HG03039 (cell line): Measurements from ENCODE around the gene EPB41L4A.
"Not testable (repeated sequence)": the region's sequence is repeated elsewhere in the genome, so short reads cannot be mapped to it uniquely, and the experiment has no call there.

ENCODE experiments used
- ATAC-seq: cut with Tn5 transposase; IDR thresholded peaks from one replicate; pipeline ENCODE4 v1.9.1; 2021; ENCODE audit warnings: mild to moderate bottlenecking, moderate library complexity; ENCODE audit not compliant: unreplicated experiment

Gene EPB41L4A

DNA sequence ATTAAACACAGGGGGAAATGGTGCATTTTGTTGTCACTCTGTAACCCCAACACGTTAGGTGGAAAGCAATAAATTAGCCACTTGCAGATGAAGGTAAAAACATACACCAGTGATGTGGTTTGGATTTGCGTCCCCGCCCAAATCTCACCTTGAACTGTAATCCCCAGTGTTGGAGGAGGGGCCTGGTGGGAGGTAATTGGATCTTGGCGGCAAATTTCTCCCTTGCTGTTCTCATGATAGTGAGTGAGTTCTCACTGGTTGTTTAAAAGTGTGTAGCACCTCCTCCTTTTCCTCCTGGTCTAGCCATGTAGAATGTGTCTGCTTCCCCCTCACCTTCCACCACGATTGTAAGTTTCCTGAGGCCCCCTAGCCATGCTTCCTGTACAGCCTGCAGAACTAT lies 17.2 kb downstream of the EPB41L4A start:
- no peak for ATAC-seq

DNA sequence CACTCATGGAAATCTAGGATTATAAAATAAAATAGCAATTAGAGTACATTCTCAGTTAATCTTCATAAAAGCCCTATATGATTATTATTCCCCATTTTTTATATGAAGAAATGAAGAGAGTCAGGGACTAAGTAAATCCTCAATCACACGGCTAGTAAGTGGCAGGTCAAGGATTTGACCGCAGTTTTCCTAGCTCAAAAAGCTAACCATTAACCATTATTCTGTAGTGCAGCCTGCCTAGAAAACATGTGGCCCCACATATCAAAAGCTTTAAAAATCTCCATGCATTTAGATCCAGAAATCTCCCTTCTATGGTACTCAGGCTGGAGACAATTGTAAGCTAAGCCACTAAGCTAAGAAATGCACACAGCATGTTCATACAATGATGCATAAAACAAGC lies 21.4 kb downstream of the EPB41L4A start:
- ATAC-seq: no peak

DNA sequence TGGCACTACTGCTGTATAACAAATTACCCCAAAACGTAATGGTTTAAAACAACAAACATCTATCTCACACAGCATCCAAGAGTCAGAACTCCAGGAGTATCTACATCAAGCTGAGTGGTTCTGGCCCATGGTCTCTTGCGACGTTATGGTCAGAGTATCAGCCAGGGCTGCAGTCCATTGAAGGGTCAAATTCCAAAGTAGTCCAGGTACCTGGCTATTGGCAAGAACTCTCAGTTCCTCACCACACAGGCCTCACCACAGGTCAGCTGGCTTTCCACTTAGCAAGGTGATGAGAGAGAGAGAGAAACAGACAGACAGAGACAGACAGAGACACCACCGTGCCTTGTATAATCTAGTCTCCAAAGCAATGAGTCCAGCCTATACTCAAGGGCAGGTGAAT lies 22.6 kb downstream of the EPB41L4A start:
- ATAC-seq: no peak

DNA sequence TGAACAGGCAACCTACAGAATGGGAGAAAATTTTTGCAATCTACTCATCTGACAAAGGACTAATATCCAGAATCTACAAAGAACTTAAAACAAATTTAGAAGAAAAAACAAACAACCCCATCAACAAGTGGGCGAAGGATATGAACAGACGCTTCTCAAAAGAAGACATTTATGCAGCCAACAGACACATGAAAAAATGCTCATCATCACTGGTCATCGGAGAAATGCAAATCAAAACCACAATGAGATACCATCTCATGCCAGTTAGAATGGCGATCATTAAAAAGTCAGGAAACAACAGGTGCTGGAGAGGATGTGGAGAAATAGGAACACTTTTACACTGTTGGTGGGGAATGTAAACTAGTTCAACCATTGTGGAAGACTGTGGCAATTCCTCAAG lies 23.8 kb downstream of the EPB41L4A start:
- not testable (repeated sequence) for ATAC-seq

DNA sequence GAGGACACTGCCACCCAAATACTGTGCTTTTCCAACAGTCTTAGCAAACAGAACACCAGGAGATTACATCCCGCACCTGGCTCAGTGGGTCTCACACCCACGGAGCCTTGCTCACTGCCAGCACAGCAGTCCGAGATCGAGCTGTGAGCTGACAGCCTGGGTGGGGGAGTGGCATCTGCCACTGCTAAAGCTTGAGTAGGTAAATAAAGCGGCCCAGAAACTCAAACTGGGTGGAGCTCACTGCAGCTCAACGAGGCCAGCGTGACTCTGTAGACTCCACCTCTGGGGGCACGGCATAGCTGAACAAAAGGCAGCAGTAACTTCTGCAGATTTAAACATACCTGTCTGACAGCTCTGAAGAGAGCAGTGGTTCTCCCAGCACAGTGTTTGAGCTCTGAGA lies 28.8 kb downstream of the EPB41L4A start:
- ATAC-seq: no peak

DNA sequence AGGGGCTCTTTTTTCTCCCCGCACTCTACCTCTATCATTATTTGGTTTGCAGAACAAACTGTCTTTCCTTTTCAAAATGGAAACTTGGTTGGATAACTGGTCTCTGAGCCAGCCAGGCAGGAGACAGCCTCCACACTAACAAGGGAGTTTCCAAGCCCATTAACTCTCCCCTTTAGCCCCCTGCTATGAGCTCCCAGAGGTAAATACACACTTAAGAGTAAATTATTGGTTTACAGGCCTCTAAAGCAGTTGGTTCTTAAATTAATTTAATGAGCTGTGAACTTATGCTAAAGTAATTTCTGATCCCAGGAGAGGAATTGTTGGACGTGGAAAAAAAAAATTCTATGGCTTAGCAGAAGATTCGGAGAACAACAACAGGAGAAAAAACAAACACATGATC lies 30.3 kb downstream of the EPB41L4A start:
- no peak for ATAC-seq

DNA sequence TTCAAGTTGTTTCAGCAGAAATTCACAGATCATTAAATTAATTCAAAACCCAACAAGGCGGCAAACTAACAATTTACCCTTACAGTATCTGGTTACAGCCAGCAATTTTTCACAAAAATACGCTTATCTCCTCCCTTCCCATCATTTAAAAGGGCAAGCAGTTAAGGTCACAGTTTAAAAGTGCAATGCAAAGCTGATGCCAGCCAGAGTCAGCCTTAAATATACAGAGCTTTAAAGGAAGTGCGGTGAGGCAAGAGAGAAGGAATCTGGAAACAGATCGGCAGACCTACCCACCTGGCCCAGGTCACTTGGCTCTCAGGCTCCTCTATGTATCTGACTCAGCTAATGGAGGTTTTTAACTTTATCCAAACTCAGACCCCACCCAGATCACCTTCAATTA lies 31.0 kb downstream of the EPB41L4A start:
- ATAC-seq: no peak

DNA sequence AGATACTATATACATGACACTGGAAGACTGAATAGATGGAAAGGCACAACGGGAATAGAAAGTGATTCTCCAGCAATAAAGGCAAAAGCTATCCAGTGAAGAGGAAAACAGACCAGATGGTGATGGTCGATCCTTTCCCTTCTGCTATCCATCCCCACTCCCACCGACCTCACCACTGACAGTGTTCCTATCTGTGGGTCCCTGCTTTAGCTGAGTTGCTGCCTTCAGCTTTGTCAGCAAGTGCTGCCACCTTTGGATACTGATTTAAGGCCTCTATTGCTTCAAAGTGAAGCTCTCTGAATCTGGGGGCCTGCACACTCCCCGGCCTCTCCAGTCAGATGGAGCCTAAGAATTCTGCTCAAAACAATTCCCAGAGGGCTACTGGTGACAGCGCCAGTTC lies 32.3 kb downstream of the EPB41L4A start:
- no peak for ATAC-seq

DNA sequence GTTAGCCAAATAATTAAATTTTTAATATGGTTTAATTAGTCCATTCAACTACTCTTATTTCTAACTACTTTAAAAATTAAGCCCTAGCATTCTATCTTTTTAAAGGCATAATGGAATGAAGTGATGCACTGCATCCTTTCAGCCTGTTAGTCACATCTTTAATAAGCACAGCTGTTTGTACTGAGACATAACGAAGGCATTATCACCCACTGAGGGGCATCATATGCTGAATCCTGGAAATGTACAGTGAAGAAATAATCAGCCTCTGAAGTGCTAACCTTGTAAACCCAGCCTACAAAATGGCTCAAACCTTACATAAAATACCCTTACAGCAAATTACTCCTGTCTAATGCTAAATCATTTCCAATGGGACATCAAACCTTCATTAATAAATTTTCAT lies 33.1 kb downstream of the EPB41L4A start:
- no peak for ATAC-seq

DNA sequence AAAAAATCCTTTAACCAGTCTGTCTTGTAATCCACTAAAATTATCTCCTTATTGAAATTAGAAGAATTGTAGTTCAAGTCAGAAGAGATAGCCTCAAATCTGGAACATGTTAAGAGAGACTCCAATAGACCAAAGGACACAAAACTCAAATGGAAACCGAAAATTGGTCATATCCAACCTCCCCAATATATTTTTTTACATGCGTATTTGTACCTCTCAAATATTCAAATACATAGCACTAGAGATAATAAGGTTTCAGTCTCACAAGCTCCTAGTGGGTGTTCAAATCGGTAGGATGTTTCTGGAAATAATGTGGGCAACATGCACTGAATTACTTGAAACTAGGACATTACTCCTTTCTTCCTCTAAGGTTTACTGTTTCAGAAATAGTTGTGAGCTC lies 33.5 kb downstream of the EPB41L4A start:
- peak; percentile 62 for ATAC-seq

DNA sequence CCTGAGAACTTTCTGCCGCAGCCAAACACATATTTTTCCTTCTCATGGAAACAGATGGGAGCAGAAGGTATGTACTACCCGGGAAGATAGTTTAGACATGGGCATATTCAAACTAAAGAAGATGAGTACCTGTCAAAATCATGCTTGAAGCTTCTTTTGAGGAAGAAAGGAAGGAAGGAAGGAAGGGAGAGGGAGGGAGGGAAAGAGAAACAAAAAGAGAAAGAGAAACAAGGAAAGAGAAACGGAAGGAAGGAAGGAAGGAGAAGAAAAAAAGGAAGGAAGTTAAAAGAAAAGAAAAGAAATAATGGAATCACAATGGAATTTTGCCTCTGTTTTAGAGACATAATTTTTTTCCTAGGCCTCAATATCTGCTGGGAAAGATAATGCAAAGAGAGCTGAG lies 34.6 kb downstream of the EPB41L4A start:
- ATAC-seq: no peak

DNA sequence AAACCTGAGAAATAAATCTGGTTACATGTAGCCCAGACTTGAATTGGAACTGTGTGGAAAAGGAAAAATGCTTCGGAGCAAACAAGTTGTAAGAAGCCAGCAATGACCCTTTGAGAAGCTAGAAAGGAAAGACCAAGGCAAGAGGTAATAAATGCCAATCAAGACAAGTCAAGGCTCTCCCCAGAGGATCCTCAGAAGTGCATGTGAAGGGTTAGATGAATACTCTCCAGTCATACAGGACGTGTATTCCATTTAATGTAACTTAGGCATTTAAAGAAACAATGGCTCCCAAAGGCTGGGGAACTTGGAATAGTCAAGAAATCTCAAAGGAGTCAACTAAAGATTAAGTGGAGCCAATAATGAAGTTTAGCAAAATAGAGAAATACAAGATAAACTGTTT lies 36.2 kb downstream of the EPB41L4A start:
- no peak for ATAC-seq

DNA sequence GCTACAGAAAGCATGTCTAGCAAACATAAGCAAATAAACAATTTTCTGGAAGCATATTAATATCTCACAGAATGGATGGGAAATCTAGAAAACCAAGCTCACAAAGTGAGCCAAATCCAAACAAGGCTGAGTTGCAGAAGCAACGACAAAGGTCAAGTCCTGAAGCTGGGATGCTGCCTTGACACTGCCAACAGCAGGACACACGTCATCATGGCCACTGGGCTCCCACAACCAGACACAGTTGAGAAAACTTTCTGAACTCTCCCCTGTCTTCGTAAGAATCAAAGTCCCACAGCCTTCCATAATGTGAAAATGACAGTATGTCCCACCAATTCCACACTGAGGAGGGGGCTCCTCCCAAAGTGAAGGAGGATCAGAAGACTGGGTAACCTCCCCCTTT lies 37.6 kb downstream of the EPB41L4A start:
- ATAC-seq: no peak

DNA sequence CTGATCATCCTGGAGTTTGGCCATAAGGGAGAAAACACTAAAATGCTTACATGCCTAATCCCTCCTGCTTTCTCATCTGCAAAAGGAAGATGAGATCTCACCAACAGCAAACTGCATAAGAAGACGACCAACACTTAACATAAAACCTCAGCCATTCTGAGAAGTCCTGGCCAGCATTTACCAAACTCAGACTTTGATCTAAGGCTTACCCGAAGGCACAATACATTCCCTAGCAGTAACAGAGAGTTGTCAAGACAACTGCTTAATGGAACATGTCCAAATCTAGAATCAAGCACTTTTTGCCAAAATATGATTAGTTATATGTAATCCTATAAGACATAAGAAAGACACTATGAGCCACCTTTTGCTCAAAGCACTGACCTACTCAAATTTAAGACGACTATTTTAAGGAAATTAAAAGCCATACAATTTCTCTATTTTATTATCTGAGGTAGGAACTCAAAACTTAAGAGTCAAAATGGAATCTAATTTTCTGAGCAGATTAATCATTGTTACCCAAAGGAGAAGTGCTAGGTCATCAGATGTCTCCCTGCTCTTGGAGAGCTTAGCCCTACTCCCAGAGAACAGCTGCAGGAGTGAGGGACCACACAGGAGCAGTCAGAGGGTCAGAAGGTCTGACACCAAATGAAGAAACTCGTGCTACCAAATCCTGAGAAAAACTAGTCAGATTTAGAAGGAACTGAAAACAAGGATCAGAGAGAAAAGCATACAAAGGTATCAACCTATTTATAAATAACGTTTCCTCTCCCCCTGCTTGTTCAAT lies 39.3 kb downstream of the EPB41L4A start:
- no peak for ATAC-seq

DNA sequence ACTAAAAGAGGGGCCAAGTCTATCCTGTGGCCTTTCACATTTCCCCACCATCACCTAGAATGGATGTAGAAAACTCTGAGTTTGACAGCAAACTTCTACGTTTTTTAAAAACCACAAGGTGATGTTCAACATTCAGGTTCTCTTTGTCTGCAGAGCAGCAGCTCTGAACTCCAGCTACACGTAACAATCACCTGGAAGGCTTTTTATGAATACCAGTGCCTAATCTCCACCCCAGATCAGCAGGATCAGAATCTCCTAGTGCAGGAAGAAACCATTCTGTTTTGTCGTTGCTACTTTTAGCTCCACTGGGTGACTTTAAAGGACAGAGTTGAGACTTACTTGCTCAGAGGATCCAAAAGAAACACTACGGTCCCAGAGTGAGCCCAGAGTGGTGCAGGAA lies 44.3 kb downstream of the EPB41L4A start:
- ATAC-seq: no peak

DNA sequence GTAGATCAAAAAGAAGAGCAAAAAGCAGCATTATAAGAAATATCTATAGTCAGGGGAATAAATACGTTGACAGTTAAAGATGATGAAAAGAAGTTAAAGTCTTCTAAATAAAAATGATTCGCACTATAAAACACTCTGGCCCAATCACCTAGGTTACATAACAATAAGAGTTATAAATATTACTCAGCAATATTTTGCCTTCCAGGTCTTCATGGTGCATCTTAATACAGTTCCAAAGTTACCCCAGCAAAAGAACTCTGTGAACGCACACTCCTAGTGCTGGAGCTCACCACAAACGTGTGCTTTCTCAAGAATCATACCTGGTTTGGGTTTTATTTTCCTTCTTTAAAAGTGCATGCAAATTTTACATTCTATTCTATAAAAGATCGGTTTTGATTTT lies 44.7 kb downstream of the EPB41L4A start:
- ATAC-seq: no peak

DNA sequence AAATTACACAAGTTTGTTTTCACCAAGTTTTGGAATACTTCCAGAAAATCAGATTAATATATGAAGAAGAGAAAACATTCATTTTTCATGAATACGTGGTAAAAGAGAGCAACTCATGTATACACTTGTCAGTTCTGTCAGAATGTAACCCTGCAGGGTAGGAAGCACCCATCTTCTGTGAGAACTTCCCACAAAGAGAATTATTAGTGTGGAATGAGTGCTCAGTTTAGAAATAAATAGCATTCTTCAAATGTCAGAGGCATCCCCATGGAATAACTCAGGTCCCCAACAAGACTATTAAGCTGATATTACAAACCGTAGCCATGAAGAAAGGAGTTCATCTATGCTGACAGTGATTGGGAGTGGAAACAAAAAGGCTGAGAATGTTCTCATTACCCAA lies 45.2 kb downstream of the EPB41L4A start:
- ATAC-seq: no peak

DNA sequence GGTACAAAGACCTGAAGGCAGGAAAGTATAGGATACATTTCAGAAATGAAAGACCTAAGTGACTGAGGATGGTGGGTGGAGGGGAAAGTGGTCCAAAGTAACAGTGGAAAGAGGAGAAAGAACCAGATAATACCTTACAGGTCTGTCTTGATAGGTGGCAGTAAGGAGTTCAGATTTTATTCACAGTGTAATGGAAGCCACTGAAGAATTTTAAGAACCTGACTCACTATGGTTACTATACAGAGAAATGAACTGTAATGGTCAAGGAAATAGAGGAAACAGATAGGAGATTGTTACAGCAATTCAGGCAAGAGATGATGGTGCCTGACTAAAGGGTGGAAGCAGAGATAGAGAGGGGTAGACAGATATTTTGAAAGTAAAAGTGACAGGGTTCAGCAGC lies 46.5 kb downstream of the EPB41L4A start:
- no peak for ATAC-seq

DNA sequence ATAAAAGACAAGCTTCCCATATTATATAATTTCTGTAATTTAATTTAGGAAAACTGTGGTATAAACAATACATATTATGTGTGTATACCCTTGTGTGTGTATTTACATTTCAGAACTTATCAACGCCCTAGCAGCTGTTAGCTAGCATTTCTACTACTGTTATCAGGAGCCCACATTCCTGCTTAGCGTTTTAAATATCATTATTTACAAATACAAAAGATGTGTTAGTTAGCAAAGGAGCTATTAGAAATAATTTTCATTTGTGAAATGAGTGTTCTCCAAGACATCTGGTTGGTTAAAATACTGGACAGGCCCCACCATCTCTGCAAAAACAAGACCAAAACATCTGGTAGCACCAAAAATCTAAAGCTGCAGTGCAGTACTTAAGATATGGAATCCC lies 48.0 kb downstream of the EPB41L4A start:
- no peak for ATAC-seq

DNA sequence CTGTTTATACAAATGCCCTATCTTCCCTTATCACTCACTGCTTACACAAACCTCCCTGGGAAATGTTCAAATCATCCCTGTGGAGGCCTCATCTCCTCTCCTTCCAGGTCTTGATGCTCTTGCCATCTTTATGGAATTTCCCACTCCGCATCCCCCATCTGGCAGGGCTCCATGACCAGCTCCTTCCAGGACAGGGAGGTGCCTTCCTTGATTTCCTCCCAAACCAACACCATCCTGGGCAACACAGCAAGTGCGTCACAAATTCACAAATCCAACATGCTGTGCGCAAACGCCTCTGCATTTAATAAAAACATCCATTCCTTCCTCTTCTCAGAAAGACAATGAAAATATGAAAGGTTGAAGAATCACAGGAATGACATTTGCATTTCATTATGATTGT lies 51.7 kb downstream of the EPB41L4A start:
- ATAC-seq: no peak

DNA sequence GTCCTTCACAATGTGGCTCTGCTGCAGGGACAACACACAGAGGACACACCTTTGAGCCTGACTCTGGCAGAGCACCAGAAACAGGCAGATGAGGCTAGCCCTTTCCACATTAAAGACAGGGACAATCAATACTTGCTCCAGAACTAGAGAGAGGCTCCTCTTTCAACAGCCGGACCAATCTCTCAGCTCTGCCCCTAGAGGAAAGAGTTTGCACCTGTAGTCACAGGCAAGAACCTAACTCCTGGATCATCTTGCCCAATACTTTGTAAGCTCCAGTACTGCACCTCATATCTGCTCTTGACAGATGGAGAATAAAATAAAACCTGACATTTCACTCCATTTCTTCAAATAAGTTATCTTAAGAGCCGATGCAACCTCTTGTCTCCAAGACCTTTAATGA lies 52.1 kb downstream of the EPB41L4A start:
- ATAC-seq: no peak

DNA sequence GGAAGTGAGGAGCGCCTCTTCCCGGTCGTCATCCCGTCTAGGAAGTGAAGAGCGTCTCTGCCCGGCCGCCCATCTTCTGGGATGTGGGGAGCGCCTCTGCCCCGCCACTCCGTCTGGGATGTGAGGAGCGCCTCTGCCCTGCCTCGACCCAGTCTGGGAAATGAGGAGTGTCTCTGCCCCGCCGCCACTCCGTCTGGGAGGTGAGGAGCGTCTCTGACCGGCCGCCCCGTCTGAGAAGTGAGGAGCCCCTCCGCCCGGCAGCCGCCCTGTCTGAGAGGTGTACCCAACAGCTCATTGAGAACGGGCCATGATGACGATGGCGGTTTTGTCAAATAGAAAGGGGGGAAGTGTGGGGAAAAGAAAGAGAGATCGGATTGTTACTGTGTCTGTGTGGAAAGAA lies 58.3 kb downstream of the EPB41L4A start:
- ATAC-seq: not testable (repeated sequence)
